Bronchial epithelial cell (primary cell): ENCODE results near the gene SLC22A2. TPM values are rescaled to one million over a fixed set of nuclear protein-coding genes. Genes with fewer than 3 reads are reported as not detected.
"Not testable (repeated sequence)": the region's sequence is repeated elsewhere in the genome, so short reads cannot be mapped to it uniquely, and the experiment has no call there.

Experiments used
- DNase-seq: peaks from one replicate; pipeline ENCODE4 v3.0.0-alpha.2; 2010; ENCODE audit warnings: low read depth
- FAIRE-seq: peaks from 2 replicates; lab custom pipeline; 2011; peaks lifted over from hg19 to GRCh38; lab: Jason Lieb, UNC
- H3K27me3 ChIP-seq: 2 replicates; pipeline ENCODE4 v1.5.1; 2011; ENCODE audit warnings: low read length; ENCODE audit not compliant: control insufficient read depth, insufficient read depth
- H3K36me3 ChIP-seq: 2 replicates; pipeline ENCODE4 v1.5.1; 2011; ENCODE audit warnings: low read length; ENCODE audit not compliant: control insufficient read depth, insufficient read depth
- H3K4me3 ChIP-seq: 2 replicates; pipeline ENCODE4 v1.5.1; 2011; ENCODE audit warnings: mild to moderate bottlenecking, low read depth, low read length, control low read depth
- total RNA-seq: library from RNA; depleted of rRNA; stranded (reverse); fragments of >200 nt; gene quantifications from 2 replicates; pipeline ENCODE4 v1.2.1, GENCODE V29; 2014
- TF ChIP-seq, protein P1 (sequence below): IDR thresholded peaks from 2 replicates; pipeline ENCODE4 v1.5.1; 2011; ENCODE audit warnings: mild to moderate bottlenecking, moderate library complexity, low read length, control low read depth, inconsistent platforms; ENCODE audit not compliant: insufficient read depth, severe bottlenecking

Gene SLC22A2
- not detected in 2 replicates for total RNA-seq

DNA sequence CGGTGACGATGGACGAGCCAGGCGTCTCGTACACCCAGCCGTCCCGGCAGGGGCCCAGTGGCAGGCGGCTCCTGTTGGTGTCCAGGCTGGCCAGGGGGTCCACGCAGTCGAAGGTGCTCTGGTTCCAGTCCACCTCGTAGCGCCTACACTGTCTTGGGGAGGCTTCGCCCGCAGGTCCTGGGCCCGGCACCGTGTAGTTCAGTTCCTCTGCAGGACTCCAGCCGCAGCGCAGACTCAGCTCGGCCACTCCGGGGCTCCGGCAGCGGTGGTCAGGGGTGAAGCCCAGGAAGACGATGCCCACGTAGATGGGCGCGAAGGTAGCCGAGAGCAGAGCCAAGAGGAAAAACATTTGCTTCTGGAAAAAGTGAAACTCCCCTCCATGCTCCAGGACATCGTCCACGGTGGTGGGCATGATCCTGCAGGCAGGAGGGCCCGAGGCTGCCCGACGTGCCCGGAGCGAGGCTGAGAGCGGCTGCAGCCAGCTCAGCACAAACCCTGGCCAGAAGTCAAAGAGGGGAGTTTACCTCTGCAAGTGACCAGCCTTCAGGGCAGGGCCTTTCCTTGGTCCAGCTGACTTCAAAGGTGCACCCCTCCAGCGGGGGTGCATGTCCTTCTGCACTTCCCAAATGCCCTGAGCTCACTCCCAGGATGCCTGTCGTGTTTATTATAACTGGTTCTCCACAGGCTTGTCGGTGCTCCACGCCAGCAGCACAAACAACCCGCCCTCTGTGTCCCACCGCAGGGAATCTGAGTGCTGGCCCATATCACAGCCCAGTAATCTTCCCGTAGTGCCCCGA lies at the start of gene SLC22A2:
Gene SLC22A2 (minus strand): TSS at position 476 of the 797 bp plus-strand sequence. CDS start 64 bp downstream, at position 412.
- Histone ChIP-seq H3K36me3 (no peaks in the 10 kb centered on the region), H3K27me3 (no peaks in the 10 kb centered on the region), H3K4me3 (no peak within 1 kb of the TSS)
- DNase-seq (no peak), FAIRE-seq (no peak)
- TF ChIP-seq, protein P1, sequence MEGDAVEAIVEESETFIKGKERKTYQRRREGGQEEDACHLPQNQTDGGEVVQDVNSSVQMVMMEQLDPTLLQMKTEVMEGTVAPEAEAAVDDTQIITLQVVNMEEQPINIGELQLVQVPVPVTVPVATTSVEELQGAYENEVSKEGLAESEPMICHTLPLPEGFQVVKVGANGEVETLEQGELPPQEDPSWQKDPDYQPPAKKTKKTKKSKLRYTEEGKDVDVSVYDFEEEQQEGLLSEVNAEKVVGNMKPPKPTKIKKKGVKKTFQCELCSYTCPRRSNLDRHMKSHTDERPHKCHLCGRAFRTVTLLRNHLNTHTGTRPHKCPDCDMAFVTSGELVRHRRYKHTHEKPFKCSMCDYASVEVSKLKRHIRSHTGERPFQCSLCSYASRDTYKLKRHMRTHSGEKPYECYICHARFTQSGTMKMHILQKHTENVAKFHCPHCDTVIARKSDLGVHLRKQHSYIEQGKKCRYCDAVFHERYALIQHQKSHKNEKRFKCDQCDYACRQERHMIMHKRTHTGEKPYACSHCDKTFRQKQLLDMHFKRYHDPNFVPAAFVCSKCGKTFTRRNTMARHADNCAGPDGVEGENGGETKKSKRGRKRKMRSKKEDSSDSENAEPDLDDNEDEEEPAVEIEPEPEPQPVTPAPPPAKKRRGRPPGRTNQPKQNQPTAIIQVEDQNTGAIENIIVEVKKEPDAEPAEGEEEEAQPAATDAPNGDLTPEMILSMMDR = no peak

DNA sequence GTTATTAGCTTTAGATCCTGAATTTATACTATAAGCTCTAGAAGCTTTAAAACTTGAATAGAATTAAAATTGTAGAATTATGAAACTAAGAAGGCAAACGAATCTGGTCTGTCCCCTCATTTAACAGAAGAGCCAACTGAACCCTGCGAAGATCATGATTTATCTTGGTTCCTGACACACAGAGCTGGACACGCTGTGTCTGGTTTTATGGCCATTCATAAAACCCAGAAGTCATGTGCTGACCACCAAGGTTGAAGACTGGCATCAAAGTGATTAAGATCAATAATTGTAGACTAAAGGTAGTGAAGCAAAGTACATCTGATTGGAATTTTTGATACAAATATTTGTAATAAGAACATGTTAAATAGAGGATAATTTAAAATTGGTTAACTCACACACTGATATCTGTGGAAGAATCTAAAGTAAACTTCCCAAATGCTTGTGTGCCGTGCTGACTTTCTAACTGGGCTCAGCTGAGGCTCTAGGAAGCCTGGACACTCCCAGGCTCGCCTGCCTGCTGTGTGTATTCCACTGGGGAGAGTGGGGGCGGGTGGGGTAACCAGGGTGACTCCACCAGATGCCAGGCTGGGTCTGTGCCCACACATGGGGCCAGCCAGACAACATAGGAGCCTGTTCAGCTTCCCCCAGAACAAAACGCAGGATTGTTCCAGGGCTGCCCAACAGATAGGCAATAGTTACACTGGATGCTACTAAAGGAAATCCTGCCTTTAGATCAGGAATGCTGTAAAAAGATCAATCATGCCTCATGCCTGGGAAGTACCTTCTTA lies 47.5 kb upstream of the SLC22A2 start:
- TF ChIP-seq, protein P1 = no peak
- Histone ChIP-seq H3K4me3 (no peak overlapping the region), H3K27me3 (no peaks in the 10 kb centered on the region), H3K36me3 (no peaks in the 10 kb centered on the region)
- FAIRE-seq = no peak
- DNase-seq = no peak

DNA sequence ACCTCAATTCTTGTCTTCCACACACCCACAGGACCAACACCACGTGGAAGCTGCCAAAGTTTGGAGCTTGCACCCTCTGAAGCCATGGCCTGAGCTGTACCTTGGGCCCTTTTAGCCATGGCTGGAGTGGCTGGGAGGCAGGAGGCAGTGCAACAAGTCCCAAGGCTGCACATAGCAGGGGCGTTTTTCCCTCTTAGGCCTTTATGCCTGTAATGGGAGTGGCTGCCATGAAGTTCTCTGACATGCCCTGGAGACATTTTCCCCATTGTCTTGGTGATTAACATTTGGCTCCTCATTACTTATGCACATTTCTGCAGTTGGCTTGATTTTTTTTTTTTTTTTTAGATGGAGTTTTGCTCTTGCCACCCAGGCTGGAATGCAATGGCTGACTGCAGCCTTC lies 45.2 kb upstream of the SLC22A2 start:
- Histone ChIP-seq H3K36me3 (no peaks in the 10 kb centered on the region), H3K4me3 (no peak overlapping the region), H3K27me3 (no peaks in the 10 kb centered on the region)
- DNase-seq (no peak), FAIRE-seq (no peak)
- TF ChIP-seq, protein P1 = no peak

DNA sequence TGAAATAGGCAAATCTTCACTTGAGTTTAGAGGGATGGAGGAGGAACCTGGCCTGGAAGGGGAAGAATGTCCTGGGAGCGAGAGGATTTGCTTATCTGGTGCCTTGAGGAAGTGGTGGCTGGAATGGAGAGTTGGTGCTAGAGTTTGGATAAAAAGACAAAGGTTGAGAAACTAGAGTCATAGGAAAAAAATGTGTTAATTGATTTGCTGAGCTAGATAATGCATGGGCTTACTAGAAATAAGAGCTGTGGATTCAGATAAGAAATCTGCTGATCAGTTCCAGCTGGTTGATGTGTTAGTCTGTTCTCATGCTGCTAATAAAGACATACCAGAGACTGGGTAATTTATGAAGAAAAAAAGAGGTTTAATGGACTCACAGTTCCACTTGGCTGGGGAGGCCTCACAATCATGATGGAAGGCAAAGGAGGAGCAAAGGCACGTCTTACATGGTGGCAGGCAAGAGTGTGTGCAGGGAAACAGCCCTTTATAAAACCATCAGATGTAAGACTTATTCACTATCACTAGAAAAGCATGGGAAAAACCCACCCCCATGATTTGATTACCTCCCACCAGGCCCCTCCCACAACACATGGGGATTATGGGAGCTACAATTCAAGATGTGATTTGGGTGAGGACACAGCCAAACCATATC lies 43.9 kb upstream of the SLC22A2 start:
- not testable (repeated sequence) for H3K4me3 ChIP-seq, H3K27me3 ChIP-seq, DNase-seq, H3K36me3 ChIP-seq, FAIRE-seq

DNA sequence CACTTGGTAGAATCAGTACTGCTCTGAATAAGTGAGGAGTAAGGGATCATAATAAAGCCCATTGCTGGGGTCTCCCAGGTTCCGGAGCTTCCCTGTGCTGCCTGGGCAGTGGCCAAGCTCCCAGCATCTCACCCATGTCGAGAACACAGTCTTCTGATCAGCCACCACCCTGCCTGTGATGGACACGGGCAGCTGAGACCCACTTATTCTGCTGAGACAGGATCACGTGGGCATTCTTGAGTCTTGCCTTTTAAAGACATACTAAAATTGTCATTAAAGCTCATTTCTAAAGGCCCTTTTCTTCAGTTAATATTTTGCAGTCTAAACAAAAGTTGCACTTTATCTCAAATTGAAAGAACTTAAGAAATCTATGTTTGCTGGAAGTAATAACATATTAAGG lies 42.7 kb upstream of the SLC22A2 start:
- DNase-seq = no peak
- TF ChIP-seq, protein P1 = no peak
- Histone ChIP-seq H3K27me3 (no peaks in the 10 kb centered on the region), H3K36me3 (no peaks in the 10 kb centered on the region), H3K4me3 (no peak overlapping the region)
- FAIRE-seq = no peak
